HepG2 (cell line): Measurements from ENCODE around the gene CLEC16A. TPM values are rescaled to one million over a fixed set of nuclear protein-coding genes. Genes with fewer than 3 reads are reported as not detected.

Source experiments
- GFI1 ChIP-seq: sonication (generic); formaldehyde crosslinking; IDR thresholded peaks from 2 replicates; pipeline ENCODE4 v1.5.0; 2020; ENCODE audit warnings: missing genetic modification reagents, mild to moderate bottlenecking, borderline replicate concordance
- SRF ChIP-seq: IDR thresholded peaks from 2 replicates; pipeline ENCODE4 v1.6.1; 2011; ENCODE audit warnings: mild to moderate bottlenecking, low read depth, low read length, moderate library complexity
- TGIF2 ChIP-seq: IDR thresholded peaks from 2 replicates; pipeline ENCODE4 v1.6.1; 2016; ENCODE audit warnings: control low read depth, missing compliant biosample characterization
- ZNF207 ChIP-seq: fragments of 450-650 bp; IDR thresholded peaks from 2 replicates; pipeline ENCODE4 v1.6.1; 2016; ENCODE audit warnings: antibody characterized with exemption, borderline replicate concordance
- ZNF644 ChIP-seq: IDR thresholded peaks from 2 replicates; pipeline ENCODE4 v1.6.1; 2016; ENCODE audit warnings: low read depth
- ZNF878 ChIP-seq: sonication (generic); formaldehyde crosslinking; IDR thresholded peaks from 2 replicates; pipeline ENCODE4 v1.8.1; 2023; ENCODE audit warnings: mild to moderate bottlenecking, missing genetic modification reagents, moderate library complexity
- ZSCAN22 ChIP-seq: sonication (generic); formaldehyde crosslinking; IDR thresholded peaks from 2 replicates; pipeline ENCODE4 v1.4.0; 2020; ENCODE audit warnings: mild to moderate bottlenecking, missing genetic modification reagents
- polyA plus RNA-seq, 8 experiments: library from polyadenylated mRNA; depleted of rRNA in 3 of 8; stranded (reverse) in 7 of 8; unstranded in 1 of 8; fragments of >200 nt; fragmentation: Illumina TruSeq in 4 of 8; extraction: Trizol in 4 of 8; gene quantifications; 2 replicates each; pipeline versions ENCODE4 v1.2.1 to v1.2.3, GENCODE V29; 2011 to 2016; ENCODE audit warnings: low read depth in 4 of 8, missing spikeins in 1 of 8, mixed read lengths in 1 of 8; ENCODE audit not compliant: insufficient read depth in 1 of 8
- total RNA-seq, 5 experiments: library from RNA; depleted of rRNA; stranded (reverse); fragments of >200 nt; fragmentation: Illumina TruSeq; extraction: Trizol; gene quantifications; 2 replicates each; pipeline ENCODE4 v1.2.3, GENCODE V29; 2016; ENCODE audit warnings: low read depth in 1 of 5
- TF ChIP-seq, protein P1 (sequence below): IDR thresholded peaks from 2 replicates; pipeline ENCODE4 v1.6.1; 2016; ENCODE audit warnings: missing compliant biosample characterization, missing genetic modification reagents, borderline replicate concordance
- TF ChIP-seq, protein P2 (sequence below): sonication (generic); formaldehyde crosslinking; IDR thresholded peaks from 2 replicates; pipeline ENCODE4 v1.4.0; 2020; ENCODE audit warnings: missing genetic modification reagents
- TF ChIP-seq, protein P3 (sequence below): sonication (generic); formaldehyde crosslinking; IDR thresholded peaks from 2 replicates; pipeline ENCODE4 v1.4.0; 2020; ENCODE audit warnings: missing genetic modification reagents, borderline replicate concordance
- TF ChIP-seq, protein P4 (sequence below): sonication (generic); formaldehyde crosslinking; conservative IDR thresholded peaks from 2 replicates; pipeline ENCODE4 v1.4.0; 2020; ENCODE audit warnings: missing genetic modification reagents
- TF ChIP-seq, protein P5 (sequence below): IDR thresholded peaks from 2 replicates; pipeline ENCODE4 v1.6.1; 2016; ENCODE audit warnings: missing compliant biosample characterization, missing genetic modification reagents, borderline replicate concordance
- TF ChIP-seq, protein P6 (sequence below): sonication (generic); formaldehyde crosslinking; IDR thresholded peaks from 2 replicates; pipeline ENCODE4 v1.5.1; 2020; ENCODE audit warnings: mild to moderate bottlenecking, moderate library complexity, missing genetic modification reagents
- TF ChIP-seq, protein P7 (sequence below): sonication (generic); formaldehyde crosslinking; IDR thresholded peaks from 2 replicates; pipeline ENCODE4 v1.4.0; 2020; ENCODE audit warnings: missing genetic modification reagents, borderline replicate concordance

The CLEC16A gene
- total and polyA plus RNA-seq, 2 of the 13 experiments (the other 11 are each of a cell fraction or from before 2014, with no cell fraction given): 8.5 to 10.3 TPM

DNA sequence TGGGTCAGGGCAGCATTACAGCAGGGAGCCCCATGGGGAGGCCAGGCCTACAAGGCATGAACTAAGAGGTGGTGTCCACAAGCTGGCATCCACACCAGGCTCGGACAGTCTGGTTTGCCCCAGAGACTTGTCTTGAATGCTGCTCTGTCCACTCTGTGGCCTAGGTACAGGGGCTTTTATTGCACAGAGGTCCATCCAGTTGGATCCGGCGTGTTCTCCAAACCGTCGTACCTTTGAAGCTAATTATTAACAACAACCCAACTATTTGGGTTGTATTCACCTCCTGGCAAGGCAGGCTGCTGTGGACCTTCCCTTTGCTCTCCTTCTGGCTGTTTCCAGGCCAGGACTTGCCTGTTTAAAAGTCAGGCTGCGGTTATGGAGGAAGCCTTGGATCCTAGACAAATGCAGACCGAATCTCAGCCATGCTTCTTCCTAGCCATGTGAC, 123.4 kb downstream of the CLEC16A start (continued):
- TF ChIP-seq, protein P1, sequence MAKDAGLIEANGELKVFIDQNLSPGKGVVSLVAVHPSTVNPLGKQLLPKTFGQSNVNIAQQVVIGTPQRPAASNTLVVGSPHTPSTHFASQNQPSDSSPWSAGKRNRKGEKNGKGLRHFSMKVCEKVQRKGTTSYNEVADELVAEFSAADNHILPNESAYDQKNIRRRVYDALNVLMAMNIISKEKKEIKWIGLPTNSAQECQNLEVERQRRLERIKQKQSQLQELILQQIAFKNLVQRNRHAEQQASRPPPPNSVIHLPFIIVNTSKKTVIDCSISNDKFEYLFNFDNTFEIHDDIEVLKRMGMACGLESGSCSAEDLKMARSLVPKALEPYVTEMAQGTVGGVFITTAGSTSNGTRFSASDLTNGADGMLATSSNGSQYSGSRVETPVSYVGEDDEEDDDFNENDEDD (CRISPR knock-in tag): peak; percentile 11; the same call in 1 of the 2 replicates
- TF ChIP-seq, protein P2, sequence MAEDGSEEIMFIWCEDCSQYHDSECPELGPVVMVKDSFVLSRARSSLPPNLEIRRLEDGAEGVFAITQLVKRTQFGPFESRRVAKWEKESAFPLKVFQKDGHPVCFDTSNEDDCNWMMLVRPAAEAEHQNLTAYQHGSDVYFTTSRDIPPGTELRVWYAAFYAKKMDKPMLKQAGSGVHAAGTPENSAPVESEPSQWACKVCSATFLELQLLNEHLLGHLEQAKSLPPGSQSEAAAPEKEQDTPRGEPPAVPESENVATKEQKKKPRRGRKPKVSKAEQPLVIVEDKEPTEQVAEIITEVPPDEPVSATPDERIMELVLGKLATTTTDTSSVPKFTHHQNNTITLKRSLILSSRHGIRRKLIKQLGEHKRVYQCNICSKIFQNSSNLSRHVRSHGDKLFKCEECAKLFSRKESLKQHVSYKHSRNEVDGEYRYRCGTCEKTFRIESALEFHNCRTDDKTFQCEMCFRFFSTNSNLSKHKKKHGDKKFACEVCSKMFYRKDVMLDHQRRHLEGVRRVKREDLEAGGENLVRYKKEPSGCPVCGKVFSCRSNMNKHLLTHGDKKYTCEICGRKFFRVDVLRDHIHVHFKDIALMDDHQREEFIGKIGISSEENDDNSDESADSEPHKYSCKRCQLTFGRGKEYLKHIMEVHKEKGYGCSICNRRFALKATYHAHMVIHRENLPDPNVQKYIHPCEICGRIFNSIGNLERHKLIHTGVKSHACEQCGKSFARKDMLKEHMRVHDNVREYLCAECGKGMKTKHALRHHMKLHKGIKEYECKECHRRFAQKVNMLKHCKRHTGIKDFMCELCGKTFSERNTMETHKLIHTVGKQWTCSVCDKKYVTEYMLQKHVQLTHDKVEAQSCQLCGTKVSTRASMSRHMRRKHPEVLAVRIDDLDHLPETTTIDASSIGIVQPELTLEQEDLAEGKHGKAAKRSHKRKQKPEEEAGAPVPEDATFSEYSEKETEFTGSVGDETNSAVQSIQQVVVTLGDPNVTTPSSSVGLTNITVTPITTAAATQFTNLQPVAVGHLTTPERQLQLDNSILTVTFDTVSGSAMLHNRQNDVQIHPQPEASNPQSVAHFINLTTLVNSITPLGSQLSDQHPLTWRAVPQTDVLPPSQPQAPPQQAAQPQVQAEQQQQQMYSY (CRISPR knock-in tag): no peak
- no peak for TF ChIP-seq ZNF644 (CRISPR knock-in tag)
- no peak for TF ChIP-seq ZSCAN22 (CRISPR knock-in tag)
- no peak for TF ChIP-seq GFI1 (CRISPR knock-in tag)
- no peak for TF ChIP-seq ZNF878 (CRISPR knock-in tag)
- TF ChIP-seq, protein P3, sequence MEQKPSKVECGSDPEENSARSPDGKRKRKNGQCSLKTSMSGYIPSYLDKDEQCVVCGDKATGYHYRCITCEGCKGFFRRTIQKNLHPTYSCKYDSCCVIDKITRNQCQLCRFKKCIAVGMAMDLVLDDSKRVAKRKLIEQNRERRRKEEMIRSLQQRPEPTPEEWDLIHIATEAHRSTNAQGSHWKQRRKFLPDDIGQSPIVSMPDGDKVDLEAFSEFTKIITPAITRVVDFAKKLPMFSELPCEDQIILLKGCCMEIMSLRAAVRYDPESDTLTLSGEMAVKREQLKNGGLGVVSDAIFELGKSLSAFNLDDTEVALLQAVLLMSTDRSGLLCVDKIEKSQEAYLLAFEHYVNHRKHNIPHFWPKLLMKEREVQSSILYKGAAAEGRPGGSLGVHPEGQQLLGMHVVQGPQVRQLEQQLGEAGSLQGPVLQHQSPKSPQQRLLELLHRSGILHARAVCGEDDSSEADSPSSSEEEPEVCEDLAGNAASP: no peak
- TF ChIP-seq, protein P4, sequence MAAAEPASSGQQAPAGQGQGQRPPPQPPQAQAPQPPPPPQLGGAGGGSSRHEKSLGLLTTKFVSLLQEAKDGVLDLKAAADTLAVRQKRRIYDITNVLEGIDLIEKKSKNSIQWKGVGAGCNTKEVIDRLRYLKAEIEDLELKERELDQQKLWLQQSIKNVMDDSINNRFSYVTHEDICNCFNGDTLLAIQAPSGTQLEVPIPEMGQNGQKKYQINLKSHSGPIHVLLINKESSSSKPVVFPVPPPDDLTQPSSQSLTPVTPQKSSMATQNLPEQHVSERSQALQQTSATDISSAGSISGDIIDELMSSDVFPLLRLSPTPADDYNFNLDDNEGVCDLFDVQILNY (CRISPR knock-in tag): no peak
- TF ChIP-seq, protein P5, sequence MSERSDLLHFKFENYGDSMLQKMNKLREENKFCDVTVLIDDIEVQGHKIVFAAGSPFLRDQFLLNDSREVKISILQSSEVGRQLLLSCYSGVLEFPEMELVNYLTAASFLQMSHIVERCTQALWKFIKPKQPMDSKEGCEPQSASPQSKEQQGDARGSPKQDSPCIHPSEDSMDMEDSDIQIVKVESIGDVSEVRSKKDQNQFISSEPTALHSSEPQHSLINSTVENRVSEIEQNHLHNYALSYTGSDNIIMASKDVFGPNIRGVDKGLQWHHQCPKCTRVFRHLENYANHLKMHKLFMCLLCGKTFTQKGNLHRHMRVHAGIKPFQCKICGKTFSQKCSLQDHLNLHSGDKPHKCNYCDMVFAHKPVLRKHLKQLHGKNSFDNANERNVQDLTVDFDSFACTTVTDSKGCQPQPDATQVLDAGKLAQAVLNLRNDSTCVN: no peak
- TF ChIP-seq, protein P6, sequence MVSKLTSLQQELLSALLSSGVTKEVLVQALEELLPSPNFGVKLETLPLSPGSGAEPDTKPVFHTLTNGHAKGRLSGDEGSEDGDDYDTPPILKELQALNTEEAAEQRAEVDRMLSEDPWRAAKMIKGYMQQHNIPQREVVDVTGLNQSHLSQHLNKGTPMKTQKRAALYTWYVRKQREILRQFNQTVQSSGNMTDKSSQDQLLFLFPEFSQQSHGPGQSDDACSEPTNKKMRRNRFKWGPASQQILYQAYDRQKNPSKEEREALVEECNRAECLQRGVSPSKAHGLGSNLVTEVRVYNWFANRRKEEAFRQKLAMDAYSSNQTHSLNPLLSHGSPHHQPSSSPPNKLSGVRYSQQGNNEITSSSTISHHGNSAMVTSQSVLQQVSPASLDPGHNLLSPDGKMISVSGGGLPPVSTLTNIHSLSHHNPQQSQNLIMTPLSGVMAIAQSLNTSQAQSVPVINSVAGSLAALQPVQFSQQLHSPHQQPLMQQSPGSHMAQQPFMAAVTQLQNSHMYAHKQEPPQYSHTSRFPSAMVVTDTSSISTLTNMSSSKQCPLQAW (CRISPR knock-in tag): peak; percentile 89
- TF ChIP-seq ZNF207: no peak
- TF ChIP-seq TGIF2 (CRISPR knock-in tag): 0 out of 2 replicates have a peak, but pooled peaks have one; percentile 56
- 0 out of 2 replicates have a peak, but pooled peaks have one; percentile 21 for TF ChIP-seq SRF
- TF ChIP-seq, protein P7, sequence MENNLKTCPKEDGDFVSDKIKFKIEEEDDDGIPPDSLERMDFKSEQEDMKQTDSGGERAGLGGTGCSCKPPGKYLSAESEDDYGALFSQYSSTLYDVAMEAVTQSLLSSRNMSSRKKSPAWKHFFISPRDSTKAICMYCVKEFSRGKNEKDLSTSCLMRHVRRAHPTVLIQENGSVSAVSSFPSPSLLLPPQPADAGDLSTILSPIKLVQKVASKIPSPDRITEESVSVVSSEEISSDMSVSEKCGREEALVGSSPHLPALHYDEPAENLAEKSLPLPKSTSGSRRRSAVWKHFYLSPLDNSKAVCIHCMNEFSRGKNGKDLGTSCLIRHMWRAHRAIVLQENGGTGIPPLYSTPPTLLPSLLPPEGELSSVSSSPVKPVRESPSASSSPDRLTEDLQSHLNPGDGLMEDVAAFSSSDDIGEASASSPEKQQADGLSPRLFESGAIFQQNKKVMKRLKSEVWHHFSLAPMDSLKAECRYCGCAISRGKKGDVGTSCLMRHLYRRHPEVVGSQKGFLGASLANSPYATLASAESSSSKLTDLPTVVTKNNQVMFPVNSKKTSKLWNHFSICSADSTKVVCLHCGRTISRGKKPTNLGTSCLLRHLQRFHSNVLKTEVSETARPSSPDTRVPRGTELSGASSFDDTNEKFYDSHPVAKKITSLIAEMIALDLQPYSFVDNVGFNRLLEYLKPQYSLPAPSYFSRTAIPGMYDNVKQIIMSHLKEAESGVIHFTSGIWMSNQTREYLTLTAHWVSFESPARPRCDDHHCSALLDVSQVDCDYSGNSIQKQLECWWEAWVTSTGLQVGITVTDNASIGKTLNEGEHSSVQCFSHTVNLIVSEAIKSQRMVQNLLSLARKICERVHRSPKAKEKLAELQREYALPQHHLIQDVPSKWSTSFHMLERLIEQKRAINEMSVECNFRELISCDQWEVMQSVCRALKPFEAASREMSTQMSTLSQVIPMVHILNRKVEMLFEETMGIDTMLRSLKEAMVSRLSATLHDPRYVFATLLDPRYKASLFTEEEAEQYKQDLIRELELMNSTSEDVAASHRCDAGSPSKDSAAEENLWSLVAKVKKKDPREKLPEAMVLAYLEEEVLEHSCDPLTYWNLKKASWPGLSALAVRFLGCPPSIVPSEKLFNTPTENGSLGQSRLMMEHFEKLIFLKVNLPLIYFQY (CRISPR knock-in tag): peak; percentile 30; the same call in 1 of the 2 replicates
